Ovary (tissue), 3 donors: ENCODE data around the gene PROSER1.

Source experiments
- POLR2A ChIP-seq: fragments of 450-650 bp; IDR thresholded peaks from one replicate; pipeline ENCODE4 v1.6.1; 2017; ENCODE audit warnings: antibody characterized with exemption, mild to moderate bottlenecking, moderate library complexity
- TF ChIP-seq, protein P1 (sequence below), 3 donors: fragments of 450-650 bp in 2 of 3; fragments of 200-600 bp in 1 of 3; IDR thresholded peaks; one replicate each; pipeline versions ENCODE4 v1.5.1 to v1.8.0; 2016 to 2022; ENCODE audit warnings: antibody characterized with exemption in 3 of 3, mild to moderate bottlenecking in 1 of 3
- donor health status: DM: no; HTN: no; CAD: no.

GRCh38 chr13:39012608-39013007 lies 25.3 kb downstream of the PROSER1 start:
- TF ChIP-seq POLR2A = no peak
- TF ChIP-seq, protein P1, sequence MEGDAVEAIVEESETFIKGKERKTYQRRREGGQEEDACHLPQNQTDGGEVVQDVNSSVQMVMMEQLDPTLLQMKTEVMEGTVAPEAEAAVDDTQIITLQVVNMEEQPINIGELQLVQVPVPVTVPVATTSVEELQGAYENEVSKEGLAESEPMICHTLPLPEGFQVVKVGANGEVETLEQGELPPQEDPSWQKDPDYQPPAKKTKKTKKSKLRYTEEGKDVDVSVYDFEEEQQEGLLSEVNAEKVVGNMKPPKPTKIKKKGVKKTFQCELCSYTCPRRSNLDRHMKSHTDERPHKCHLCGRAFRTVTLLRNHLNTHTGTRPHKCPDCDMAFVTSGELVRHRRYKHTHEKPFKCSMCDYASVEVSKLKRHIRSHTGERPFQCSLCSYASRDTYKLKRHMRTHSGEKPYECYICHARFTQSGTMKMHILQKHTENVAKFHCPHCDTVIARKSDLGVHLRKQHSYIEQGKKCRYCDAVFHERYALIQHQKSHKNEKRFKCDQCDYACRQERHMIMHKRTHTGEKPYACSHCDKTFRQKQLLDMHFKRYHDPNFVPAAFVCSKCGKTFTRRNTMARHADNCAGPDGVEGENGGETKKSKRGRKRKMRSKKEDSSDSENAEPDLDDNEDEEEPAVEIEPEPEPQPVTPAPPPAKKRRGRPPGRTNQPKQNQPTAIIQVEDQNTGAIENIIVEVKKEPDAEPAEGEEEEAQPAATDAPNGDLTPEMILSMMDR (IDR thresholded peaks at IDR 0.05) = no peak
